ENCODE measurements around the gene PARP3. TPM values are rescaled to one million over a fixed set of nuclear protein-coding genes. Genes with fewer than 3 reads are reported as not detected.

Gene PARP3
- total RNA-seq, 1 experiment from 2014 or later: 17.5 TPM

- POLR2A ChIA-PET: no interaction called here
- 0 out of 2 replicates have a peak overlapping the region, but pooled peaks have one; percentile 7 for H3K9ac ChIP-seq (ENCODE audit: low read length)
- CTCF ChIA-PET: interaction anchor here (4.8 kb wide), 1 partner anchor 28 kb away, joined by 46 read pairs; the partner anchor contains the start of genes PARP3 and RRP9
- intact Hi-C loops (cut with micrococcal nuclease): no loop called here
- no peak overlapping the region for H2AFZ ChIP-seq (ENCODE audit: low read depth, low read length, poor library complexity, severe bottlenecking)
- H3K9me2 ChIP-seq (ENCODE audit: insufficient read depth): no peaks in the 10 kb centered on the region
- H4K20me1 ChIP-seq (ENCODE audit: insufficient read depth): 0 out of 2 replicates have a peak, but pooled peaks cover 4% of the 10 kb centered on the region
- H3K4me2 ChIP-seq (ENCODE audit: low read length): no peak overlapping the region
- H3K36me3 ChIP-seq (ENCODE audit: control insufficient read depth in 1 of 2, insufficient read depth in 2 of 2, low read length in 2 of 2): peaks cover 5 to 18% of the 10 kb centered on the region in 2 experiments; a peak in 2 of 4 replicates
- H3K4me1 ChIP-seq (ENCODE audit: control insufficient read depth in 1 of 2, insufficient read depth in 2 of 2, low read length in 2 of 2): peaks cover 36 to 77% of the 10 kb centered on the region in 2 experiments
- ATAC-seq: no peak
- peaks cover 43% of the 10 kb centered on the region for H3K79me2 ChIP-seq (ENCODE audit: insufficient read depth, low read length)
- no peaks in the 10 kb centered on the region for H3K9me3 ChIP-seq (ENCODE audit: control insufficient read depth in 1 of 2, insufficient read depth in 1 of 2, low read depth in 1 of 2, low read length in 2 of 2)
- no peak overlapping the region for H3K4me3 ChIP-seq (replicated peaks in 1 of 2; ENCODE audit: low read depth in 1 of 2, low read length in 2 of 2)
- no peak for DNase-seq (ENCODE audit: low read depth, low spot score)
- no TSS peak for BruUV-seq (replicated peaks)
- no peaks in the 10 kb centered on the region for H3K27me3 ChIP-seq (ENCODE audit: insufficient read depth, low read length)
- H3K27ac ChIP-seq (ENCODE audit: low read depth, low read length): peak overlapping the region; percentile 10; the same call in 1 of the 2 replicates
- RAD21 ChIA-PET (ENCODE audit: low non-redundant PET in 1 of 2, low total read pairs in 2 of 2, uncharacterized antibody in 2 of 2, unreplicated experiment in 2 of 2): no interaction called here
- TF ChIP-seq POLR2AphosphoS5 (IDR thresholded peaks at IDR 0.05; ENCODE audit: low read depth, low read length) (peak; percentile 10; the same call in 1 of the 2 replicates), EGR1 (IDR thresholded peaks at IDR 0.05; ENCODE audit: low read depth) (no peak), ELF1 (IDR thresholded peaks at IDR 0.05; ENCODE audit: borderline replicate concordance, low read depth) (no peak)
These were observed 28.6 kb downstream of the PARP3 start for GRCh38 chr3:51970606-51971300.

GRCh38 chr3:51971350-51971749 is 29.2 kb downstream of the PARP3 start:
- H3K36me3 ChIP-seq (ENCODE audit: control insufficient read depth in 1 of 2, insufficient read depth in 2 of 2, low read length in 2 of 2): peaks cover 5 to 18% of the 10 kb centered on the region in 2 experiments; a peak in 2 of 4 replicates
- BruUV-seq (replicated peaks): TSS peak; percentile 21
- DNase-seq (ENCODE audit: low read depth, low spot score) (no peak), ATAC-seq (no peak)
- ChIA-PET CTCF (interaction anchor here (4.8 kb wide), 1 partner anchor 29 kb away, joined by 46 read pairs; the partner anchor contains the start of genes PARP3 and RRP9), POLR2A (interaction anchor here (3.0 kb wide), 1 partner anchor 29 kb away, joined by 16 read pairs; the partner anchor contains the start of genes PARP3 and RRP9), RAD21 (ENCODE audit: low non-redundant PET in 1 of 2, low total read pairs in 2 of 2, uncharacterized antibody in 2 of 2, unreplicated experiment in 2 of 2) (no interaction called here)
- peak; percentile 6; the same call in 1 of the 2 replicates for TF ChIP-seq POLR2AphosphoS5 (IDR thresholded peaks at IDR 0.05; ENCODE audit: low read depth, low read length)
- TF ChIP-seq CBX3 (IDR thresholded peaks at IDR 0.05; ENCODE audit: low read depth): no peak
- no peaks in the 10 kb centered on the region for H3K9me2 ChIP-seq (ENCODE audit: insufficient read depth)
- no peak overlapping the region for H3K4me2 ChIP-seq (ENCODE audit: low read length)
- no peak overlapping the region for H3K9ac ChIP-seq (ENCODE audit: low read length)
- peaks cover 36 to 78% of the 10 kb centered on the region in 2 experiments for H3K4me1 ChIP-seq (ENCODE audit: control insufficient read depth in 1 of 2, insufficient read depth in 2 of 2, low read length in 2 of 2)
- intact Hi-C loops (cut with micrococcal nuclease): no loop called here
- H3K27me3 ChIP-seq (ENCODE audit: insufficient read depth, low read length): no peaks in the 10 kb centered on the region
- H3K9me3 ChIP-seq (ENCODE audit: control insufficient read depth in 1 of 2, insufficient read depth in 1 of 2, low read depth in 1 of 2, low read length in 2 of 2): no peaks in the 10 kb centered on the region
- peaks cover 43% of the 10 kb centered on the region for H3K79me2 ChIP-seq (ENCODE audit: insufficient read depth, low read length)
- no peak overlapping the region for H3K4me3 ChIP-seq (replicated peaks in 1 of 2; ENCODE audit: low read depth in 1 of 2, low read length in 2 of 2)
- no peak overlapping the region for H2AFZ ChIP-seq (ENCODE audit: low read depth, low read length, poor library complexity, severe bottlenecking)
- H3K27ac ChIP-seq (ENCODE audit: low read depth, low read length): peak overlapping the region; percentile 6; the same call in 1 of the 2 replicates
- 0 out of 2 replicates have a peak, but pooled peaks cover 4% of the 10 kb centered on the region for H4K20me1 ChIP-seq (ENCODE audit: insufficient read depth)
